ENCODE results near the gene TMEM52B.

The TMEM52B gene
- 0 reads per million in 2 donors for total RNA-seq

- DNase-seq, result no peak
These were observed at the start of gene TMEM52B for GRCh38 chr12:10178821-10179220. TMEM52B (plus strand) TSS chr12:10179032; CDS start chr12:10179575, 543 bp downstream.

GRCh38 chr12:10130042-10130441 lies 48.8 kb upstream of the TMEM52B start, which contains the start of gene CLEC7A:
CLEC7A (minus strand) TSS chr12:10130199; CDS start chr12:10130082, 117 bp downstream.
- DNase-seq, result peak in 1 of 5 experiments; percentile 68

GRCh38 chr12:10131111-10131690 lies 47.6 kb upstream of the TMEM52B start:
- DNase-seq, result no peak

- no peak for DNase-seq
These were observed 45.9 kb upstream of the TMEM52B start for GRCh38 chr12:10132850-10133370.

GRCh38 chr12:10135126-10135525 lies 43.7 kb upstream of the TMEM52B start:
- DNase-seq, result no peak

- DNase-seq, result no peak
These were observed 42.1 kb upstream of the TMEM52B start for GRCh38 chr12:10136637-10137205.

GRCh38 chr12:10140001-10140400 lies 38.8 kb upstream of the TMEM52B start:
- DNase-seq, result peak in 3 of 5 experiments; percentile 1 to 68 (median 11)

GRCh38 chr12:10142976-10143589 lies 35.7 kb upstream of the TMEM52B start:
- no peak for DNase-seq

GRCh38 chr12:10147714-10148403 lies 31.0 kb upstream of the TMEM52B start:
- no peak for DNase-seq

GRCh38 chr12:10151621-10152020 lies 27.2 kb upstream of the TMEM52B start:
- DNase-seq, result no peak

- DNase-seq, result peak; percentile 16 to 58 (median 22)
These were observed 25.3 kb upstream of the TMEM52B start for GRCh38 chr12:10153271-10154144.

- DNase-seq, result no peak
These were observed 24.7 kb upstream of the TMEM52B start for GRCh38 chr12:10154145-10154496.

- no peak for DNase-seq
These were observed 22.9 kb upstream of the TMEM52B start for GRCh38 chr12:10155966-10156365.

GRCh38 chr12:10158406-10158805 lies 20.4 kb upstream of the TMEM52B start:
- peak in 1 of 5 experiments; percentile 17 for DNase-seq

- DNase-seq, result no peak
These were observed 19.6 kb upstream of the TMEM52B start for GRCh38 chr12:10159280-10159679.

GRCh38 chr12:10160617-10161385 lies 18.0 kb upstream of the TMEM52B start:
- DNase-seq, result no peak

- no peak for DNase-seq
These were observed 15.7 kb upstream of the TMEM52B start for GRCh38 chr12:10163084-10163483.

GRCh38 chr12:10165421-10165820 lies 13.4 kb upstream of the TMEM52B start:
- DNase-seq, result no peak

- no peak for DNase-seq
These were observed 11.2 kb upstream of the TMEM52B start for GRCh38 chr12:10167599-10167998.

- no peak for DNase-seq
These were observed 9.7 kb upstream of the TMEM52B start for GRCh38 chr12:10169104-10169503.

GRCh38 chr12:10170216-10170615 lies 8.6 kb upstream of the TMEM52B start:
- DNase-seq, result no peak

Data from T-helper 2 cell (primary cell).